SK-N-SH (cell line): ENCODE data around the gene CTXND1. TPM values are rescaled to one million over a fixed set of nuclear protein-coding genes. Genes with fewer than 3 reads are reported as not detected.

Experiments
- CTCF ChIA-PET: fragments of 300-600, 350-600 bp; formaldehyde crosslinking; extraction: SDS; loops from one replicate; lab custom pipeline; 2021; lab: Yijun Ruan, JAX
- POLR2A ChIA-PET: fragments of 350-600 bp; sonication (Branson Sonifier 250); formaldehyde crosslinking; extraction: SDS; loops from one replicate; lab custom pipeline; 2020; ENCODE audit warnings: antibody characterized with exemption, inconsistent platforms; lab: Yijun Ruan, JAX
- DNase-seq: peaks from one replicate; pipeline ENCODE4 v3.0.0; 2012
- H2AFZ ChIP-seq: fragments of 200-600 bp; sonication (generic); 2 replicates; pipeline ENCODE4 v1.8.1; 2016; ENCODE audit warnings: antibody characterized with exemption, mild to moderate bottlenecking, low read depth
- H3F3A ChIP-seq: fragments of 200-600 bp; sonication (generic); replicated peaks from 2 replicates; pipeline ENCODE3; 2016; ENCODE audit warnings: antibody characterized with exemption, mild to moderate bottlenecking; ENCODE audit not compliant: insufficient read depth
- H3K27ac ChIP-seq, 2 experiments: fragments of 200-500 bp in 1 of 2; fragments of 200-600 bp in 1 of 2; sonication (Bioruptor generic) in 1 of 2; sonication (generic), shearing (Covaris generic) in 1 of 2; 2 replicates each; pipeline versions ENCODE4 v1.5.1 to v1.6.1; 2014 to 2016; ENCODE audit warnings: low read depth in 2 of 2, inconsistent platforms in 1 of 2, low read length in 1 of 2, mild to moderate bottlenecking in 1 of 2, mixed read lengths in 1 of 2
- H3K27me3 ChIP-seq: fragments of 200-600 bp; sonication (generic), shearing (Covaris generic); 2 replicates; pipeline ENCODE4 v1.6.1; 2016; ENCODE audit warnings: mixed run types; ENCODE audit not compliant: insufficient read depth
- H3K36me3 ChIP-seq, 2 experiments: fragments of 200-500 bp in 1 of 2; fragments of 200-600 bp in 1 of 2; sonication (Bioruptor generic) in 1 of 2; sonication (generic) in 1 of 2; replicated peaks in 1 of 2; 2 replicates each; pipeline versions ENCODE3 to v1.5.1; 2014 to 2016; ENCODE audit warnings: low read length in 1 of 2, mild to moderate bottlenecking in 1 of 2; ENCODE audit not compliant: insufficient read depth in 2 of 2, control insufficient read depth in 1 of 2
- H3K4me1 ChIP-seq, 2 experiments: fragments of 200-500 bp in 1 of 2; fragments of 200-600 bp in 1 of 2; sonication (Bioruptor generic) in 1 of 2; sonication (generic), shearing (Covaris generic) in 1 of 2; 2 replicates each; pipeline versions ENCODE4 v1.5.1 to v1.6.1; 2014 to 2016; ENCODE audit warnings: low read depth in 1 of 2, low read length in 1 of 2, mixed run types in 1 of 2; ENCODE audit not compliant: insufficient read depth in 2 of 2, control insufficient read depth in 1 of 2
- H3K4me2 ChIP-seq: fragments of 200-600 bp; sonication (generic), shearing (Covaris generic); 2 replicates; pipeline ENCODE4 v1.6.1; 2017; ENCODE audit warnings: mixed run types
- H3K4me3 ChIP-seq, 2 experiments: fragments of 200-500 bp in 1 of 2; fragments of 200-600 bp in 1 of 2; sonication (Bioruptor generic) in 1 of 2; sonication (generic), shearing (Covaris generic) in 1 of 2; 2 replicates each; pipeline versions ENCODE4 v1.5.1 to v1.8.1; 2014 to 2016; ENCODE audit warnings: low read depth in 2 of 2, inconsistent platforms in 1 of 2, low read length in 1 of 2, mild to moderate bottlenecking in 1 of 2, mixed read lengths in 1 of 2, moderate library complexity in 1 of 2
- H3K79me2 ChIP-seq: fragments of 200-600 bp; sonication (generic); 2 replicates; pipeline ENCODE4 v1.8.1; 2017; ENCODE audit warnings: mild to moderate bottlenecking; ENCODE audit not compliant: insufficient read depth
- H3K9ac ChIP-seq: fragments of 200-600 bp; sonication (generic); 2 replicates; pipeline ENCODE4 v1.6.1; 2017; ENCODE audit warnings: mixed run types
- H3K9me2 ChIP-seq: fragments of 200-600 bp; sonication (generic); 2 replicates; pipeline ENCODE4 v1.6.1; 2017; ENCODE audit warnings: mixed run types
- H3K9me3 ChIP-seq: fragments of 200-600 bp; sonication (generic); 2 replicates; pipeline ENCODE4 v1.6.1; 2017; ENCODE audit warnings: mixed run types, mild to moderate bottlenecking, moderate library complexity
- H4K20me1 ChIP-seq: fragments of 200-600 bp; sonication (generic); 2 replicates; pipeline ENCODE4 v1.6.1; 2017; ENCODE audit warnings: mild to moderate bottlenecking, mixed run types; ENCODE audit not compliant: insufficient read depth
- CHD2 ChIP-seq: fragments of 150-350 bp; IDR thresholded peaks from 2 replicates; pipeline ENCODE4 v1.6.1; 2018; ENCODE audit warnings: low read length; ENCODE audit not compliant: partially characterized antibody
- ELF1 ChIP-seq: IDR thresholded peaks from 2 replicates; pipeline ENCODE4 v1.4.0; 2012
- EP300 ChIP-seq, 2 experiments: IDR thresholded peaks; 2 replicates each; pipeline versions ENCODE4 v1.4.0 to v1.6.1; 2012; ENCODE audit warnings: borderline replicate concordance in 1 of 2, low read depth in 1 of 2, low read length in 1 of 2
- FOSL2 ChIP-seq: IDR thresholded peaks from 2 replicates; pipeline ENCODE4 v1.4.0; 2012; ENCODE audit warnings: low read depth, mild to moderate bottlenecking, moderate library complexity, borderline replicate concordance
- FOXJ3 ChIP-seq: sonication (generic); formaldehyde crosslinking; IDR thresholded peaks from 2 replicates; pipeline ENCODE4 v1.5.1; 2020; ENCODE audit warnings: mild to moderate bottlenecking, missing genetic modification reagents
- FOXM1 ChIP-seq: IDR thresholded peaks from 2 replicates; pipeline ENCODE4 v1.4.0; 2012; ENCODE audit warnings: low read depth, mild to moderate bottlenecking
- GABPA ChIP-seq: IDR thresholded peaks from 2 replicates; pipeline ENCODE4 v1.4.0; 2012; ENCODE audit warnings: low read depth, mild to moderate bottlenecking
- JUND ChIP-seq: IDR thresholded peaks from 2 replicates; pipeline ENCODE4 v1.4.0; 2012
- MAX ChIP-seq: IDR thresholded peaks from 2 replicates; pipeline ENCODE4 v1.4.0; 2012; ENCODE audit warnings: low read depth
- MXI1 ChIP-seq: IDR thresholded peaks from 2 replicates; pipeline ENCODE4 v1.6.1; 2012; ENCODE audit warnings: mild to moderate bottlenecking, low read depth, low read length, improper control_type of control experiment
- NFIC ChIP-seq: IDR thresholded peaks from 2 replicates; pipeline ENCODE4 v1.4.0; 2012; ENCODE audit warnings: borderline replicate concordance
- NRF1 ChIP-seq: IDR thresholded peaks from 2 replicates; pipeline ENCODE4 v1.6.1; 2012; ENCODE audit warnings: low read depth, mild to moderate bottlenecking, low read length
- POLR2AphosphoS5 ChIP-seq: IDR thresholded peaks from 2 replicates; pipeline ENCODE4 v1.6.1; 2012; ENCODE audit warnings: low read depth, low read length
- RAD21 ChIP-seq: IDR thresholded peaks from 2 replicates; pipeline ENCODE4 v1.6.1; 2012; ENCODE audit warnings: mild to moderate bottlenecking, low read length
- RCOR1 ChIP-seq: fragments of 150-350 bp; IDR thresholded peaks from 2 replicates; pipeline ENCODE4 v1.6.1; 2017; ENCODE audit warnings: antibody characterized with exemption, low read length
- REST ChIP-seq: IDR thresholded peaks from 2 replicates; pipeline ENCODE4 v1.6.1; 2012; ENCODE audit warnings: mild to moderate bottlenecking, low read depth, low read length, moderate library complexity
- RFX5 ChIP-seq: IDR thresholded peaks from 2 replicates; pipeline ENCODE4 v1.6.1; 2012; ENCODE audit warnings: mild to moderate bottlenecking, improper control_type of control experiment, low read length
- SIN3A ChIP-seq: IDR thresholded peaks from 2 replicates; pipeline ENCODE4 v1.6.1; 2012; ENCODE audit warnings: low read depth, mild to moderate bottlenecking, low read length, moderate library complexity, borderline replicate concordance
- TAF1 ChIP-seq: IDR thresholded peaks from 2 replicates; pipeline ENCODE4 v1.6.1; 2012; ENCODE audit warnings: low read depth, mild to moderate bottlenecking, low read length, moderate library complexity, borderline replicate concordance
- TCF12 ChIP-seq: IDR thresholded peaks from 2 replicates; pipeline ENCODE4 v1.4.0; 2012
- USF2 ChIP-seq: fragments of 150-350 bp; IDR thresholded peaks from 2 replicates; pipeline ENCODE4 v1.6.1; 2017; ENCODE audit warnings: antibody characterized with exemption, low read length, low read depth, borderline replicate concordance
- YY1 ChIP-seq: IDR thresholded peaks from 2 replicates; pipeline ENCODE4 v1.4.0; 2012; ENCODE audit warnings: low read depth, mild to moderate bottlenecking
- WGBS: methylation state at CpG from one replicate; pipeline ENCODE4 v1.1.6; 2017; ENCODE audit warnings: low lambda C conversion rate; 5-methylcytosine and 5-hydroxymethylcytosine counted together
- polyA plus RNA-seq, 3 experiments: library from polyadenylated mRNA; depleted of rRNA; stranded (reverse); fragments of >200 nt; gene quantifications; 2 replicates each; pipeline ENCODE4 v1.2.3, GENCODE V29; 2012

Gene CTXND1
- polyA plus RNA-seq, 1 of the 3 experiments (the other 2 are of a cell fraction): not detected

GRCh38 chr15:80171787-80172186 lies 80.2 kb downstream of the CTXND1 start:
- no peak for TF ChIP-seq NRF1
- no peak for TF ChIP-seq CHD2
- no peak for TF ChIP-seq FOXM1
- no peak for TF ChIP-seq MAX
- no peak for TF ChIP-seq YY1
- no peak for TF ChIP-seq MXI1
- TF ChIP-seq TCF12: no peak
- TF ChIP-seq FOSL2: no peak
- TF ChIP-seq GABPA: no peak
- no peak for TF ChIP-seq ELF1
- no peak for TF ChIP-seq POLR2AphosphoS5
- TF ChIP-seq EP300 (IDR thresholded peaks at IDR 0.05; ENCODE audit: borderline replicate concordance in 1 of 2, low read depth in 1 of 2, low read length in 1 of 2): no peak
- no peak for TF ChIP-seq TAF1
- TF ChIP-seq RFX5: no peak
- TF ChIP-seq FOXJ3 (CRISPR knock-in tag): no peak
- no peak for TF ChIP-seq REST
- TF ChIP-seq NFIC: no peak
- ChIA-PET POLR2A (no interaction called here), CTCF (interaction anchor here (1.5 to 2.4 kb wide), 5 partner anchors 11 to 791 kb away, joined by 4 to 18 read pairs (median 7); partner anchors contain the start of gene ZFAND6)
- H3K4me1 ChIP-seq: peaks cover 0 to 14% of the 10 kb centered on the region in 2 experiments; a peak in 2 of 4 replicates
- no peaks in the 10 kb centered on the region for H3K79me2 ChIP-seq
- H4K20me1 ChIP-seq: no peaks in the 10 kb centered on the region
- H3F3A ChIP-seq: peaks cover 16% of the 10 kb centered on the region
- 89% methylated on average over 3 of the region's 4 CpGs for WGBS
- no peaks in the 10 kb centered on the region for H3K27me3 ChIP-seq
- H3K9ac ChIP-seq: no peak overlapping the region
- H3K9me3 ChIP-seq: no peaks in the 10 kb centered on the region
- no peak overlapping the region for H3K4me2 ChIP-seq
- peaks cover 0 to 6% of the 10 kb centered on the region in 2 experiments for H3K36me3 ChIP-seq
- H2AFZ ChIP-seq: no peak overlapping the region
- H3K9me2 ChIP-seq: no peaks in the 10 kb centered on the region
- no peak overlapping the region for H3K4me3 ChIP-seq
- no peak for DNase-seq
- no peak overlapping the region for H3K27ac ChIP-seq

GRCh38 chr15:80170596-80170995 lies 81.4 kb downstream of the CTXND1 start:
- Histone ChIP-seq H4K20me1 (no peaks in the 10 kb centered on the region), H3K79me2 (no peaks in the 10 kb centered on the region), H3K4me1 (peaks cover 0 to 14% of the 10 kb centered on the region in 2 experiments; a peak in 2 of 4 replicates), H3K36me3 (peaks cover 0 to 6% of the 10 kb centered on the region in 2 experiments), H3K27me3 (no peaks in the 10 kb centered on the region), H3K9me3 (no peaks in the 10 kb centered on the region), H3K27ac (no peak overlapping the region), H3K9me2 (no peaks in the 10 kb centered on the region), H3K9ac (no peak overlapping the region), H3K4me2 (no peak overlapping the region), H3F3A (peaks cover 16% of the 10 kb centered on the region), H3K4me3 (no peak overlapping the region), H2AFZ (no peak overlapping the region)
- no peak for DNase-seq
- POLR2A ChIA-PET: no interaction called here
- WGBS: 72% methylated on average over 2 of the region's 2 CpGs
- CTCF ChIA-PET: interaction anchor here (1.4 kb wide), 1 partner anchor 830 kb away, joined by 3 read pairs; no protein-coding TSS in a partner anchor
- TF ChIP-seq REST (no peak), MXI1 (no peak), RAD21 (no peak), EP300 (IDR thresholded peaks at IDR 0.05; ENCODE audit: borderline replicate concordance in 1 of 2, low read depth in 1 of 2, low read length in 1 of 2) (no peak), USF2 (no peak), RCOR1 (no peak), SIN3A (no peak), POLR2AphosphoS5 (no peak), JUND (no peak)
